AG04449 (cell line): ENCODE results near the gene OAT.

ENCODE experiments used
- CTCF ChIA-PET: fragments of 350-600 bp; formaldehyde crosslinking; extraction: SDS; loops from one replicate; lab custom pipeline; 2021; ENCODE audit warnings: antibody characterized with exemption; lab: Yijun Ruan, JAX
- POLR2A ChIA-PET: fragments of 400-600, 350-600 bp; formaldehyde crosslinking; extraction: SDS; loops from one replicate; lab custom pipeline; 2020; ENCODE audit warnings: antibody characterized with exemption, inconsistent platforms; lab: Yijun Ruan, JAX
- DNase-seq: peaks from one replicate; pipeline ENCODE4 v3.0.0-alpha.2; 2010; ENCODE audit warnings: low read depth, low spot score
- H3K4me3 ChIP-seq: 2 replicates; pipeline ENCODE4 v1.5.1; 2011; ENCODE audit warnings: low read depth, mild to moderate bottlenecking, control low read depth, low read length
- CTCF ChIP-seq: IDR thresholded peaks from one replicate; pipeline ENCODE4 v1.5.1; 2011; ENCODE audit warnings: mild to moderate bottlenecking, moderate library complexity, low read length, control low read depth, inconsistent platforms; ENCODE audit not compliant: insufficient read depth; ENCODE audit errors: missing control alignments

The OAT gene

GRCh38 chr10:124388823-124389612 is 29.7 kb downstream of the OAT start:
- peak overlapping the region; percentile 50 for H3K4me3 ChIP-seq
- CTCF ChIA-PET = interaction anchor here (0.6 to 7.6 kb wide), 63 partner anchors 9 to 812 kb away, joined by 3 to 573 read pairs (median 6); no protein-coding TSS in a partner anchor
- TF ChIP-seq CTCF = peak; percentile 97
- no peak for DNase-seq
- POLR2A ChIA-PET = interaction anchor here (1.0 to 1.8 kb wide), 3 partner anchors 29 to 394 kb away, joined by 3 to 9 read pairs (median 7); no protein-coding TSS in a partner anchor

DNA sequence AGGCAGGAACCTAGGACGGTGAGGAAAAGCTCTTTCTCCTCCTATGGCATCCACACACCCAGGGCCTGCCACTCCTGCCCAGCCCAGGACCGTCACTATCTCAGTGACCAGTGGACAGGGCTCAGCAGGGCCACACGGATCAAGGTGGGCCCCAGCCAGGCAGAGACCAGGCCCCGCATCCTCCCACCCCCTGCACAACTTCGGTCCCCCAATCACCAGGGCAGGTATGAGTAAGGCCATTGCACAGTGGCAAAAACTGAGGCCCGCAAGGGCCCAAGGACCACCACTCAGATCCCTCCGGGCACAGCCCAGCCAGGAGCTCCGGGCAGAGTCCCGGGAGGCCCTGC is 30.3 kb downstream of the OAT start:
- ChIA-PET CTCF (interaction anchor here (0.9 to 7.6 kb wide), 23 partner anchors 8 to 808 kb away, joined by 4 to 573 read pairs (median 12); no protein-coding TSS in a partner anchor), POLR2A (no interaction called here)
- DNase-seq = no peak
- no peak overlapping the region for H3K4me3 ChIP-seq
- TF ChIP-seq CTCF = no peak

GRCh38 chr10:124387078-124387874 is 31.4 kb downstream of the OAT start:
- POLR2A ChIA-PET = no interaction called here
- CTCF ChIA-PET = interaction anchor here (1.1 to 5.0 kb wide), 5 partner anchors 8 to 807 kb away, joined by 3 to 66 read pairs (median 23); no protein-coding TSS in a partner anchor
- TF ChIP-seq CTCF = no peak
- no peak for DNase-seq
- no peak overlapping the region for H3K4me3 ChIP-seq

DNA sequence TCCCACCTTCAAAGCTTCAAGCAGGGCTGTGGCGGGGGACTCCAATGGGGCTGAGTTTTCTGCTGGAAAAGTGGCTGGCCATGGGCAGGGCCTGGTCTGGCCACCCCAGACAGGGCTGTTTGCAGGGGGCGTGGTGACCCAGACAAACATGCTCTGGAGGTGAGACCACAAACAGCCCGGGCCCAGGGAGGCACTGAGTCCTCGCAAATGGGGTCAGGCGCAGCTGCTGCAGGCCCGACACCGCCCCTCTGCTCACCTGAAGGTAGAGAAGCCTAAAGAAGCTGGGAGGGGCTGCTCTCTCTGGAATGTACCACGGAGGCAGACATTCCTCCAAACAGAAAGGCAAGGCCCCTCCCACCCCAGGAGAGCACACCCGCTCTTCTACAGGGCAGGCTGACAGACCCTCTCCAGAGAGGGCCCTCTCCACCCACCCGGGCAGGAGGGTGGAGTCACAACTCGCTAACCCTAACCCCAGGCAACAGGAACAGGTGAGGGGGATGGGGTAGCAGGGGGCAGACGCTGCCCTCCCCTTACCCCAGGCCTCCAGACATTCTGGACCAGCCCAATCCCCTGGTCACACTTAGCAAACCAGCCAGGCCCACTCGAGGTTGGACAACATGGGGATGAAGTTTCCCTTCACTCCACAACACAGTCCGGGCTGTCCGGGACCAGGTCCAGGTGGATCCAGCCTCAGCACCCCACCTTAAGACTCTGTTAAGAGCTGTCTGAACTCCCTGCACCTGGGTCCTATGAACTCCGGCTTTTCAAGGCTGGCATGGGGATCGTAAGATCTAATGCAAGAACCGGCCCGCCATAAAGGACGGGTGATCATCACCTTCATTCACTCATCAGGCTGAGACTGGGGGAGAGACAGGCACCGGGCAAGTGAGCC is 32.3 kb downstream of the OAT start:
- ChIA-PET CTCF (interaction anchor here (1.1 to 5.0 kb wide), 4 partner anchors 7 to 804 kb away, joined by 3 to 66 read pairs (median 14); no protein-coding TSS in a partner anchor), POLR2A (no interaction called here)
- H3K4me3 ChIP-seq = no peak overlapping the region
- TF ChIP-seq CTCF = no peak
- DNase-seq = no peak

DNA sequence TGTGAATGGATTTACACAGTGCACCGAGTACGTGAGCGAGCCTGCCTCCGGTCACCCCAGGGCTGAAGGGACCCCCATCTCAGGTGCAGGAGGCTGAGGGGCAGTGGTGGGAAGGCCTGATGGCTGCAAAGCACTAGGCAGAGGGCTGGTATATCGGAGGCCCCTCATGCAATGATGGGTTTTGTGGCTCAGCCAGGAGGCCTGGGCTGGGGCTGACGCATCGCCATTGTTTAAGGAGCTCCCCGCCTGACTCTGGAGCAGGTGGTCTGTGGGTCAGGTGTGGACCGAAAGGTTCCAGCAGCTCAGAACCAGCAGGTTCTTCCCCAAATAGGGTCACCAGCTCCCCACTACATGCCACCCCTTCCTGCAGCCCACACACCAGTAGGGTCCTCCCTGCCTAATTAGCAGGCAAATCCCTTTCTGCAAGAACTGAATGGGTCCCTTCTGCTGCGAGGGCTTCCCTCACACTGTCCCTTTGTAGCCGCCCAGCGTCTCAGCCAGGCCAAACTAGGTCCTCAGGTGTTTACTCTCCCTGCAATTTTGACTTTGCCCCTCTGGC is 33.0 kb downstream of the OAT start:
- no peak overlapping the region for H3K4me3 ChIP-seq
- CTCF ChIA-PET = interaction anchor here (1.1 to 3.3 kb wide), 2 partner anchors 391 to 803 kb away, joined by 4 to 23 read pairs; no protein-coding TSS in a partner anchor
- TF ChIP-seq CTCF = no peak
- DNase-seq = no peak
- POLR2A ChIA-PET = no interaction called here
